ENCODE measurements around the gene CLIP2. TPM values are rescaled to one million over a fixed set of nuclear protein-coding genes. Genes with fewer than 3 reads are reported as not detected.

Gene CLIP2
- total RNA-seq, 1 experiment from 2014 or later, result 21.6 TPM

DNA sequence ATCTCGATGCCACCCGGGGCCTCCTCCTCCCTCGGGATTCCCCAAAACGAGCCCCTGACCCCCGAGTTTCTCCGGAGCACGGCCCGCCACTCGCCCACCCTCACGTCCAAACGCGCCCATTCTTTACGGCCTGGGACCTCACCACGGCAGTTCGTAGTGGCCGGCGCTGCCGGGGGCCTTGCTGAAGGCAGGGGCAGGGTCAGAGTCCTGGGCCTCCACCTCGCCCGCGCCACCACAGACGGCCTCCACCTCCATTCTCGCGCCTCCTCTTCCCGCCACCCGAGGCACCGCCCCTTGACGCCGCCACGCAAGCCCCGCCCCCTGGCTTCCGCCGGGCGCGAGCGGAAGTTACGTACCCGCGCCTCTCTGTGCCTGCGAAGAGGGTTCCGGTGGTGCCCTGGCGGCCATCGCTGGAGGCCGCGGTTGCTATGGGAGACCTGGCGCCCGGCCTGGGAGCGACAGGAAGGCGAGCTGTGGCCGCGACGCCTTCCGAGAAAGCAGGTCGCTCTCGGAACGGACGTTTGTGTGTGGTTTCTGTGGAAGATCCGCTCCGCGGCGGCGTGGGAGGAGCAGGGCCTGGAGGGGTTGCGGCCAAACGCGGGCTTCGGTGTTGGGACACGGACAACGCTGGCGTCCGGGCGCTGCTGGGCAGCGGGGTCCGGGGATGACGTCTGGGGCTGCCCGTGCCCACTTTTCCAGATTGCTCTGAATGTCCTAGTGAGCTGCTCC, 34.9 kb upstream of the CLIP2 start, which contains the start of gene RFC2:
RFC2 (minus strand) TSS at position 271 of the 729 bp plus-strand sequence; CDS start at position 255, 16 bp downstream.
- Mint-ChIP-seq H3K27ac (peak within 1 kb of the TSS; percentile 94 to 100 (median 99)), H3K36me3 (ENCODE audit: insufficient read depth in 1 of 3, low read depth in 3 of 3) (peaks cover 21 to 34% (median 31%) of the 10 kb centered on the region in 3 experiments; a peak in 6 of 7 replicates), H3K9me3 (no peaks in the 10 kb centered on the region), H3K4me1 (peaks cover 0 to 15% of the 10 kb centered on the region in 2 experiments; a peak in 3 of 4 replicates), H3K4me3 (peak within 1 kb of the TSS; percentile 95 to 99), H3K27me3 (ENCODE audit: low read depth) (no peaks in the 10 kb centered on the region)
- peak within 1 kb of the TSS; percentile 98 for H3K18ac ChIP-seq (ENCODE audit: insufficient read length, low read depth, low read length)
- no peak within 1 kb of the TSS for H2BK15ac ChIP-seq (ENCODE audit: low read depth, low read length)
- H3K79me2 ChIP-seq (ENCODE audit: insufficient read depth, low read length), result peaks cover 5% of the 10 kb centered on the region; the same call in 1 of the 2 replicates
- H3K79me1 ChIP-seq (ENCODE audit: insufficient read depth, low read depth, low read length, poor library complexity, severe bottlenecking), result peaks cover 4% of the 10 kb centered on the region
- peak; percentile 34; the same call in 2 of the 3 replicates for TF ChIP-seq CTCF (conservative IDR thresholded peaks at IDR 0.05)
- peak within 1 kb of the TSS; percentile 98 for H3K14ac ChIP-seq (ENCODE audit: insufficient read depth, low read length)
- H3K27me3 ChIP-seq (ENCODE audit: insufficient read depth, low read length), result no peaks in the 10 kb centered on the region
- H3T11ph ChIP-seq (ENCODE audit: low read length), result no peak within 1 kb of the TSS
- no CpG with 5 or more reads among the region's 75 CpGs for WGBS (ENCODE audit: extremely low coverage, insufficient read length, low lambda C conversion rate)
- peak; percentile 95 for DNase-seq
- no peak within 1 kb of the TSS for H2AK5ac ChIP-seq (ENCODE audit: insufficient read length, low read length)
- H3K9ac ChIP-seq (ENCODE audit: extremely low read depth, insufficient read length, low read length), result peak within 1 kb of the TSS; percentile 94
- no peak within 1 kb of the TSS for H3K27ac ChIP-seq (ENCODE audit: insufficient read length, low read depth, low read length)
- no peak within 1 kb of the TSS for H2AFZ ChIP-seq (ENCODE audit: low read length)
- no peak within 1 kb of the TSS for H3K56ac ChIP-seq (ENCODE audit: insufficient read length, low read depth, low read length)
- no peak within 1 kb of the TSS for H2BK5ac ChIP-seq (ENCODE audit: insufficient read length, low read length)
- H4K20me1 ChIP-seq (ENCODE audit: control insufficient read depth, insufficient read depth, insufficient read length), result no peaks in the 10 kb centered on the region
- H3K4me1 ChIP-seq (ENCODE audit: insufficient read depth, low read length), result no peaks in the 10 kb centered on the region; the same call in 1 of the 2 replicates
- H2BK120ac ChIP-seq (ENCODE audit: low read depth, low read length, poor library complexity, severe bottlenecking), result no peak within 1 kb of the TSS
- H3K23ac ChIP-seq (ENCODE audit: insufficient read length, low read depth, low read length), result no peak within 1 kb of the TSS
- no peak within 1 kb of the TSS for H2BK20ac ChIP-seq (ENCODE audit: low read depth, low read length, poor library complexity, severe bottlenecking)
- H4K8ac ChIP-seq (replicated peaks; ENCODE audit: insufficient read length, low read depth, low read length), result no peak within 1 kb of the TSS
- H2BK12ac ChIP-seq (ENCODE audit: insufficient read length, low read depth, low read length), result no peak within 1 kb of the TSS
- H3K4ac ChIP-seq (ENCODE audit: low read depth, low read length), result no peak within 1 kb of the TSS
- H4K5ac ChIP-seq (ENCODE audit: insufficient read length, low read depth, low read length), result no peak within 1 kb of the TSS
- no peak within 1 kb of the TSS for H4K91ac ChIP-seq (ENCODE audit: insufficient read length, low read depth, low read length)
- peak within 1 kb of the TSS; percentile 80 for H3K4me2 ChIP-seq (ENCODE audit: insufficient read depth, insufficient read length, low read length)
- H3K23me2 ChIP-seq (ENCODE audit: insufficient read length, low read depth, low read length, poor library complexity, severe bottlenecking), result peaks cover 7% of the 10 kb centered on the region
- no peaks in the 10 kb centered on the region for H3K9me3 ChIP-seq (ENCODE audit: control insufficient read depth, low read depth, low read length)

Data from H9 (cell line).